Gastroesophageal sphincter (tissue), 3 donors: ENCODE results near the gene TSGA10.

Experiments used
- CTCF ChIP-seq, 4 experiments: fragments of 200-600 bp in 2 of 4; fragments of 450-650 bp in 2 of 4; sonication (generic) in 1 of 4; IDR thresholded peaks; one replicate each; pipeline ENCODE4 v1.5.1; 2017 to 2019; ENCODE audit warnings: antibody characterized with exemption in 4 of 4, mild to moderate bottlenecking in 2 of 4, moderate library complexity in 2 of 4
- EP300 ChIP-seq: sonication (generic); formaldehyde crosslinking; IDR thresholded peaks from one replicate; pipeline ENCODE4 v1.6.1; 2017; ENCODE audit warnings: antibody characterized with exemption, mild to moderate bottlenecking
- POLR2A ChIP-seq, 2 donors: fragments of 450-650 bp; IDR thresholded peaks; one replicate each; pipeline ENCODE4 v1.6.1; 2017; ENCODE audit warnings: antibody characterized with exemption in 2 of 2, mild to moderate bottlenecking in 2 of 2, moderate library complexity in 1 of 2

- TF ChIP-seq EP300 (no peak), CTCF (IDR thresholded peaks at IDR 0.05) (no peak), POLR2A (IDR thresholded peaks at IDR 0.05) (no peak)
Measured at GRCh38 chr2:99084256-99084655, 70.5 kb downstream of the TSGA10 start.
